Neural crest cell (in vitro differentiated cells): ENCODE measurements around the gene HMGB2. TPM values are rescaled to one million over a fixed set of nuclear protein-coding genes. Genes with fewer than 3 reads are reported as not detected.

Experiments
- DNase-seq: peaks from one replicate; pipeline ENCODE4 v3.0.0; 2021; ENCODE audit warnings: low read depth, mixed read lengths, low spot score
- H3K27ac Mint-ChIP-seq: one replicate; pipeline ENCODE4 v1.8.0; 2021; ENCODE audit warnings: mild to moderate bottlenecking, mixed read lengths; ENCODE audit not compliant: unreplicated experiment
- H3K27me3 Mint-ChIP-seq: 2 replicates; pipeline ENCODE4 v1.8.0; 2021; ENCODE audit warnings: low read depth, mild to moderate bottlenecking, mixed read lengths
- H3K36me3 Mint-ChIP-seq: 2 replicates; pipeline ENCODE4 v1.8.0; 2021; ENCODE audit warnings: low read depth, mild to moderate bottlenecking, mixed read lengths
- H3K4me1 Mint-ChIP-seq: 2 replicates; pipeline ENCODE4 v1.8.0; 2021; ENCODE audit warnings: mixed read lengths
- H3K4me3 Mint-ChIP-seq: one replicate; pipeline ENCODE4 v1.8.0; 2021; ENCODE audit warnings: mild to moderate bottlenecking, mixed read lengths
- H3K9me3 Mint-ChIP-seq: 2 replicates; pipeline ENCODE4 v1.8.0; 2021; ENCODE audit warnings: mixed read lengths
- total RNA-seq: library from RNA; stranded (reverse); gene quantifications from 2 replicates; pipeline ENCODE4 v1.2.1, GENCODE V29; 2021
- TF ChIP-seq, protein P1 (sequence below): fragments of 200-600 bp; sonication (generic); conservative IDR thresholded peaks from 2 replicates; pipeline ENCODE4 v1.5.0; 2021; ENCODE audit warnings: antibody characterized with exemption, mild to moderate bottlenecking

Gene HMGB2
- total RNA-seq, 1 donor from 2014 or later: 274 TPM

DNA sequence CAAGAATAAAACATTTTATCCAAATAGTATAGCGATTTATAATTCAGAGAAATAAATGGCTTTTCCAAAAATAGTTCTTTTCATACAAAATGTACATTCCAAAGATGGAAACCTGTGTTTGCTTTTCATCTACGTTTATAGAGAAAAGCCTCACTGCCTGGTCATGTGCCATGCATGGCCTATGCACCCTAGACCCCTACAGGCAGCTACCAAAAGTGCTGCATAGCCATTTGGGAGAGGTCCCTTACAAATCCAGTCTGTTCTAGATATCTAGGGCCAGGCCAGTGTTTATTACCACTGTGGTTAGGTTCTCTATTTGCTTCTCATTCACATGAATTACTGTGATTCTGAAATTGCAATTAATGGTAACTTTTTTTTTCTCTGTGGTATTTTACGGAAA lies 17.2 kb downstream of the HMGB2 start:
- Mint-ChIP-seq H3K9me3 (no peaks in the 10 kb centered on the region), H3K4me1 (no peaks in the 10 kb centered on the region), H3K36me3 (peaks cover 4% of the 10 kb centered on the region), H3K27me3 (no peaks in the 10 kb centered on the region), H3K4me3 (no peak overlapping the region), H3K27ac (no peak overlapping the region)
- TF ChIP-seq, protein P1, sequence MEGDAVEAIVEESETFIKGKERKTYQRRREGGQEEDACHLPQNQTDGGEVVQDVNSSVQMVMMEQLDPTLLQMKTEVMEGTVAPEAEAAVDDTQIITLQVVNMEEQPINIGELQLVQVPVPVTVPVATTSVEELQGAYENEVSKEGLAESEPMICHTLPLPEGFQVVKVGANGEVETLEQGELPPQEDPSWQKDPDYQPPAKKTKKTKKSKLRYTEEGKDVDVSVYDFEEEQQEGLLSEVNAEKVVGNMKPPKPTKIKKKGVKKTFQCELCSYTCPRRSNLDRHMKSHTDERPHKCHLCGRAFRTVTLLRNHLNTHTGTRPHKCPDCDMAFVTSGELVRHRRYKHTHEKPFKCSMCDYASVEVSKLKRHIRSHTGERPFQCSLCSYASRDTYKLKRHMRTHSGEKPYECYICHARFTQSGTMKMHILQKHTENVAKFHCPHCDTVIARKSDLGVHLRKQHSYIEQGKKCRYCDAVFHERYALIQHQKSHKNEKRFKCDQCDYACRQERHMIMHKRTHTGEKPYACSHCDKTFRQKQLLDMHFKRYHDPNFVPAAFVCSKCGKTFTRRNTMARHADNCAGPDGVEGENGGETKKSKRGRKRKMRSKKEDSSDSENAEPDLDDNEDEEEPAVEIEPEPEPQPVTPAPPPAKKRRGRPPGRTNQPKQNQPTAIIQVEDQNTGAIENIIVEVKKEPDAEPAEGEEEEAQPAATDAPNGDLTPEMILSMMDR: peak; percentile 48
- no peak for DNase-seq

DNA sequence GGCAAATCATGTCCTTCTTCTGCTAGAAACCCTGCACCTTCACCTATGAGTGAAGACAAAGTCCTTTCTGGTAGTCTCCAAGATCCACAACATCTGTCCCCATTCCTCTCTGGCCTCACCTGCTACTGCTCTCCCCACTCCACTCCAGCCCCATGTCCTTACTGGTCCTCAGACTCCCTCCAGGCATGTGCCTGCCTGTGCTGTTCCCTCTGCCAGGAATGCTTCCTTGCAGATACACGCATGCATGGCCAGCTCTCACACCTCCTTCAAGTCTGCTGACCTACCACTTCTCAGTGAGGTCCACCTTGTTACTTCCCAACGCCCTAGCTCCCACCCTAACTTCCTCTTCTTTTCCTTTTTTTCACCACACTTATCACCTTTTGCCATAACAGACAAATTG lies 18.1 kb downstream of the HMGB2 start:
- Mint-ChIP-seq H3K4me1 (no peaks in the 10 kb centered on the region), H3K4me3 (no peak overlapping the region), H3K27ac (no peak overlapping the region), H3K9me3 (no peaks in the 10 kb centered on the region), H3K36me3 (peaks cover 8% of the 10 kb centered on the region), H3K27me3 (no peaks in the 10 kb centered on the region)
- TF ChIP-seq, protein P1: no peak
- DNase-seq: no peak

DNA sequence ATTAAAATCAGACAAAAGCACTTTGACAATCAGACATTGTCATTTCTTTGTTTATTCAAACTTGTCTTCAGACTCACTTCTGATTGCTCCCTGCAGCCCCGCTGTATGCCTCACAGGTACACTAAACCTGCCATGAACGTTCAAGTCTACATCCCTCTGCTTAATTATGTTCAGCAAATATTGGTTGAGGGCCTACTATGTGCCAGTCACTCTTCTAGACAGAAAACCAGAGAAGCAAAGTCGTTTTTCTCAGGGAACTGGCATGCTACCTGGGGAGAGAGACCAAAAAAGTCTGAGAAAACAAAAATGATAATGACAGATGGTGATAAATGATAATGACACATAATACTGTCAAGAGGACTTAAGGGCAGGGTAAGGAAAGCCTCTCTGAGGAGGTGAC lies 19.4 kb downstream of the HMGB2 start:
- no peak overlapping the region for H3K27ac Mint-ChIP-seq
- H3K4me3 Mint-ChIP-seq: no peak overlapping the region

DNA sequence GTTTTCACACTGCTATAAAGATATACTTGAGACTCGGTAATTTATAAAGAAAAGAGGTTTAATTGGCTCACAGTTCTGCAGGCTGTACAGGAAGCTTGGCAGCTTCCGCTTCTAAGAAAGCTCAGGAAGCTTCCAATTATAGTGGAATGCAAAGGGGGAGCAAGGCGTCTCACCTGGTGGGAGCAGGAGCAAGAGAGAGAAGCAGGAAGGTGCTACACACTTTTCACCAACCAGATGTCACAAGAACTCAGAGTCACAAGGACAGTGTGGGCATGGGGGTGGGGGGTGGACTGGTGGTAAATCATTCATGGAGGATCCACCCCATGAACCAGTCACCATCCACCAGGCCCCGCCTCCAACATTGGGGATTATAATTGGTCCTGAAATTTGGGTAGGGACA lies 22.8 kb downstream of the HMGB2 start:
- H3K27ac Mint-ChIP-seq: peak overlapping the region; percentile 17

More for the DNA sequence above, 19.4 kb downstream of the HMGB2 start:
- Mint-ChIP-seq H3K27me3 (no peaks in the 10 kb centered on the region), H3K4me1 (no peaks in the 10 kb centered on the region), H3K36me3 (peaks cover 14% of the 10 kb centered on the region), H3K9me3 (no peaks in the 10 kb centered on the region)
- TF ChIP-seq, protein P1: no peak
- no peak for DNase-seq

DNA sequence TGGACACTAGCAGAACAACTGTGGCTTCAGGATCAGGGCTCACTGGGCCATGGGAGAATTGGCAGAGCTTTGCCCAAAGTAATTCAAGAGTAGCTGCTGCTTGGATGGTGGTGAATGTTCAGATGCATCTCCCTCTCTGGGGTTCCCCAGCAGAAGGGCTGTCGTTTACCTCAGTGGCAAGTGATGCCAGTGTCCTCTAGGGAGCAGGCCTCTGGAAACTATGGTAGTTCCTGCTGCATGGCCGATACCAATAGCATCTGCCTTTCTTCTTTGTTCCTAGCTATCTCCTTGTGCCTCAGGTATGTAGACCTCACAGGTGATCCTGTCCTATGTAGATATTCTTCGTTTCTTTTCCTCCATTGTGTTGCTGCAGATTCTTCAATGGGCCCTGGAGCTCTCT lies 26.4 kb downstream of the HMGB2 start:
- H3K4me1 Mint-ChIP-seq: no peaks in the 10 kb centered on the region
- H3K36me3 Mint-ChIP-seq: peaks cover 49% of the 10 kb centered on the region
- H3K4me3 Mint-ChIP-seq: no peak overlapping the region
- TF ChIP-seq, protein P1: no peak
- no peak for DNase-seq
- no peak overlapping the region for H3K27ac Mint-ChIP-seq
- H3K9me3 Mint-ChIP-seq: peaks cover 10% of the 10 kb centered on the region
- H3K27me3 Mint-ChIP-seq: no peaks in the 10 kb centered on the region

More for the DNA sequence above, 22.8 kb downstream of the HMGB2 start:
- Mint-ChIP-seq H3K9me3 (peaks cover under 1% of the 10 kb centered on the region), H3K27me3 (no peaks in the 10 kb centered on the region), H3K4me3 (no peak overlapping the region), H3K4me1 (no peaks in the 10 kb centered on the region), H3K36me3 (peaks cover 27% of the 10 kb centered on the region)
- no peak for DNase-seq
- TF ChIP-seq, protein P1: no peak
